Panc1 (cell line): ENCODE results near the gene CD8B. TPM values are rescaled to one million over a fixed set of nuclear protein-coding genes. Genes with fewer than 3 reads are reported as not detected.

Experiments
- ATAC-seq: fragments of 200-7000 bp; cut with Tn5 transposase; 2 replicates; pipeline ENCODE4 v1.9.1; 2020; ENCODE audit warnings: mild to moderate bottlenecking, moderate library complexity
- BruUV-seq: library from RNA; stranded (reverse); fragments of 400-500 nt; replicated peaks from 2 replicates; lab custom pipeline; 2021; lab: Mats Ljungman, UMichigan
- CTCF ChIA-PET: fragments of 300-600 bp; sonication (Branson Sonifier 250); formaldehyde crosslinking; loops from one replicate; lab custom pipeline; 2022; ENCODE audit warnings: antibody characterized with exemption; lab: Charles Lee
- POLR2A ChIA-PET: fragments of 300-600 bp; sonication (Branson Sonifier 250); formaldehyde crosslinking; loops from one replicate; lab custom pipeline; 2022; ENCODE audit warnings: antibody characterized with exemption; lab: Charles Lee
- DNase-seq: peaks from one replicate; pipeline ENCODE4 v3.0.0-alpha.2; 2010; ENCODE audit warnings: low read depth, low spot score
- H3K27ac ChIP-seq: 2 replicates; pipeline ENCODE4 v1.5.1; 2011; ENCODE audit warnings: mild to moderate bottlenecking, low read length, inconsistent platforms
- H3K27me3 ChIP-seq: fragments of 200-500 bp; sonication (Bioruptor generic); 2 replicates; pipeline ENCODE4 v1.6.0; 2014; ENCODE audit warnings: low read length, inconsistent platforms; ENCODE audit not compliant: control insufficient read depth, insufficient read depth
- H3K36me3 ChIP-seq: fragments of 200-500 bp; sonication (Bioruptor generic); 2 replicates; pipeline ENCODE4 v1.5.1; 2014; ENCODE audit warnings: inconsistent platforms, mild to moderate bottlenecking, low read length, moderate library complexity; ENCODE audit not compliant: control insufficient read depth, insufficient read depth
- H3K4me1 ChIP-seq: 2 replicates; pipeline ENCODE4 v1.5.1; 2011; ENCODE audit warnings: inconsistent platforms, mild to moderate bottlenecking, low read length, moderate library complexity; ENCODE audit not compliant: control insufficient read depth, insufficient read depth
- H3K4me3 ChIP-seq, 2 experiments: 2 replicates each; pipeline ENCODE4 v1.5.1; 2011 to 2012; ENCODE audit warnings: low read depth in 2 of 2, low read length in 2 of 2, mild to moderate bottlenecking in 2 of 2, inconsistent platforms in 1 of 2, moderate library complexity in 1 of 2
- H3K9me3 ChIP-seq: fragments of 200-500 bp; sonication (Bioruptor generic); 2 replicates; pipeline ENCODE4 v1.5.1; 2014; ENCODE audit warnings: low read depth, mild to moderate bottlenecking, inconsistent platforms, low read length, moderate library complexity; ENCODE audit not compliant: control insufficient read depth, insufficient read depth
- CTCF ChIP-seq: fragments of 450-650 bp; IDR thresholded peaks from 2 replicates; pipeline ENCODE4 v1.5.1; 2017; ENCODE audit warnings: mild to moderate bottlenecking
- POLR2AphosphoS5 ChIP-seq: IDR thresholded peaks from 2 replicates; pipeline ENCODE4 v1.6.1; 2012; ENCODE audit warnings: mild to moderate bottlenecking, low read depth, low read length, moderate library complexity
- REST ChIP-seq, 2 experiments: IDR thresholded peaks; 2 replicates each; pipeline ENCODE4 v1.6.1; 2011 to 2012; ENCODE audit warnings: low read depth in 2 of 2, control low read depth in 1 of 2, low read length in 1 of 2, mild to moderate bottlenecking in 1 of 2, moderate library complexity in 1 of 2; ENCODE audit not compliant: insufficient read depth in 1 of 2
- SIN3A ChIP-seq: IDR thresholded peaks from 2 replicates; pipeline ENCODE4 v1.6.1; 2012; ENCODE audit warnings: low read depth, mild to moderate bottlenecking, low read length, moderate library complexity, borderline replicate concordance; ENCODE audit not compliant: insufficient read depth
- TCF7L2 ChIP-seq: IDR thresholded peaks from 2 replicates; pipeline ENCODE4 v1.6.1; 2011; ENCODE audit warnings: mild to moderate bottlenecking, low read depth, low read length, inconsistent platforms
- in situ Hi-C: cut with HindIII; loops from 2 replicates; pipeline ENCODE4 v1.10.0; 2016; ENCODE audit warnings: low sequenced_read_pairs, low pct_unique_long_range_greater_than_20kb
- intact Hi-C: fragments of 100-400 bp; cut with micrococcal nuclease; formaldehyde crosslinking; loops from one replicate; pipeline ENCODE4 v1.10.0; 2022; ENCODE audit not compliant: unreplicated experiment
- total RNA-seq: library from RNA; stranded (reverse); gene quantifications from one replicate; pipeline ENCODE4 v1.2.1, GENCODE V29; 2021; ENCODE audit not compliant: unreplicated experiment

Gene CD8B
- total RNA-seq, 1 experiment from 2014 or later, result not detected

GRCh38 chr2:86772611-86773010 lies 89.1 kb downstream of the CD8B start:
- H3K4me3 ChIP-seq, result no peak overlapping the region
- CTCF ChIA-PET, result no interaction called here
- BruUV-seq, result no TSS peak
- ATAC-seq (no peak), DNase-seq (no peak)
- TF ChIP-seq SIN3A (no peak), POLR2AphosphoS5 (no peak), REST (IDR thresholded peaks at IDR 0.05; ENCODE audit: insufficient read depth in 1 of 2, low read depth in 2 of 2, low read length in 1 of 2) (no peak), TCF7L2 (no peak), CTCF (no peak)
- intact Hi-C loops, result no loop called here
- POLR2A ChIA-PET, result no interaction called here
- no peaks in the 10 kb centered on the region for H3K4me1 ChIP-seq
- no peak overlapping the region for H3K27ac ChIP-seq
- H3K9me3 ChIP-seq, result no peaks in the 10 kb centered on the region
- H3K27me3 ChIP-seq, result no peaks in the 10 kb centered on the region
- in situ Hi-C loops, result no loop called here
- H3K36me3 ChIP-seq, result peaks cover 18% of the 10 kb centered on the region

- in situ Hi-C loops, result no loop called here
- intact Hi-C loops, result no loop called here
- no TSS peak for BruUV-seq
- Histone ChIP-seq H3K27ac (no peak overlapping the region), H3K27me3 (no peaks in the 10 kb centered on the region), H3K36me3 (peaks cover 18% of the 10 kb centered on the region), H3K4me3 (no peak overlapping the region), H3K9me3 (no peaks in the 10 kb centered on the region), H3K4me1 (no peaks in the 10 kb centered on the region)
- ChIA-PET CTCF (no interaction called here), POLR2A (no interaction called here)
- ATAC-seq (no peak), DNase-seq (no peak)
- TF ChIP-seq CTCF, result no peak
- TF ChIP-seq POLR2AphosphoS5, result no peak
- TF ChIP-seq TCF7L2, result no peak
- no peak for TF ChIP-seq SIN3A
- TF ChIP-seq REST (IDR thresholded peaks at IDR 0.05; ENCODE audit: insufficient read depth in 1 of 2, low read depth in 2 of 2, low read length in 1 of 2), result no peak
Observed at GRCh38 chr2:86770816-86771301, 90.8 kb downstream of the CD8B start.
